GM12873 (cell line): ENCODE measurements around the gene NANP.

ENCODE experiments used
- CTCF ChIP-seq: IDR thresholded peaks from 2 replicates; pipeline ENCODE4 v1.5.1; 2012; ENCODE audit warnings: low read depth, mild to moderate bottlenecking, moderate library complexity, low read length, control low read depth; ENCODE audit not compliant: insufficient read depth; ENCODE audit errors: missing control alignments

NANP gene

GRCh38 chr20:25643716-25644115, 19.9 kb upstream of the NANP start:
- no peak for TF ChIP-seq CTCF

GRCh38 chr20:25637247-25637646, 13.4 kb upstream of the NANP start:
- no peak for TF ChIP-seq CTCF

- no peak for TF ChIP-seq CTCF
Observed at GRCh38 chr20:25632940-25633790, 9.4 kb upstream of the NANP start.

- no peak for TF ChIP-seq CTCF
Observed at GRCh38 chr20:25629816-25630499, 6.1 kb upstream of the NANP start.

- TF ChIP-seq CTCF: no peak
Observed at GRCh38 chr20:25626779-25627178, 3.0 kb upstream of the NANP start.

- no peak for TF ChIP-seq CTCF
Observed at GRCh38 chr20:25624500-25624939, 706 bp upstream of the NANP start.

GRCh38 chr20:25623225-25623735, 534 bp downstream of the NANP start:
- no peak for TF ChIP-seq CTCF
